ENCODE measurements around the gene ZMAT3. TPM values are rescaled to one million over a fixed set of nuclear protein-coding genes. Genes with fewer than 3 reads are reported as not detected.

ZMAT3 gene
- total RNA-seq, 1 donor from 2014 or later: 18.3 TPM

- intact Hi-C loops (cut with DNase I): no loop called here
- no peak for DNase-seq (ENCODE audit: low spot score)
These were observed 89.5 kb downstream of the ZMAT3 start for GRCh38 chr3:178982137-178982536.

GRCh38 chr3:178975320-178975719, 96.3 kb downstream of the ZMAT3 start:
- intact Hi-C loops (cut with DNase I): no loop called here
- DNase-seq (ENCODE audit: low spot score): no peak

GRCh38 chr3:178971614-178972013, 100.0 kb downstream of the ZMAT3 start:
- no peak for DNase-seq (ENCODE audit: low spot score)
- intact Hi-C loops (cut with DNase I): no loop called here

- no peak for DNase-seq (ENCODE audit: low spot score)
- intact Hi-C loops (cut with DNase I): no loop called here
These were observed 102.5 kb downstream of the ZMAT3 start for GRCh38 chr3:178969004-178969700.

Other genes starting within 250 kb of the ZMAT3 start
- 28.8 TPM for gene PIK3CA, start 76.5 kb upstream of the ZMAT3 start, total RNA-seq
- gene KCNMB3, start 179.3 kb upstream of the ZMAT3 start, total RNA-seq: 1.9 TPM